GM19025 (cell line): Measurements from ENCODE around the gene SRGAP3.
"Not testable (repeated sequence)": the region's sequence is repeated elsewhere in the genome, so short reads cannot be mapped to it uniquely, and the experiment has no call there.

Experiments
- ATAC-seq: cut with Tn5 transposase; IDR thresholded peaks from one replicate; pipeline ENCODE4 v1.9.1; 2021; ENCODE audit warnings: mild to moderate bottlenecking, low read depth, moderate library complexity; ENCODE audit not compliant: unreplicated experiment

The SRGAP3 gene

DNA sequence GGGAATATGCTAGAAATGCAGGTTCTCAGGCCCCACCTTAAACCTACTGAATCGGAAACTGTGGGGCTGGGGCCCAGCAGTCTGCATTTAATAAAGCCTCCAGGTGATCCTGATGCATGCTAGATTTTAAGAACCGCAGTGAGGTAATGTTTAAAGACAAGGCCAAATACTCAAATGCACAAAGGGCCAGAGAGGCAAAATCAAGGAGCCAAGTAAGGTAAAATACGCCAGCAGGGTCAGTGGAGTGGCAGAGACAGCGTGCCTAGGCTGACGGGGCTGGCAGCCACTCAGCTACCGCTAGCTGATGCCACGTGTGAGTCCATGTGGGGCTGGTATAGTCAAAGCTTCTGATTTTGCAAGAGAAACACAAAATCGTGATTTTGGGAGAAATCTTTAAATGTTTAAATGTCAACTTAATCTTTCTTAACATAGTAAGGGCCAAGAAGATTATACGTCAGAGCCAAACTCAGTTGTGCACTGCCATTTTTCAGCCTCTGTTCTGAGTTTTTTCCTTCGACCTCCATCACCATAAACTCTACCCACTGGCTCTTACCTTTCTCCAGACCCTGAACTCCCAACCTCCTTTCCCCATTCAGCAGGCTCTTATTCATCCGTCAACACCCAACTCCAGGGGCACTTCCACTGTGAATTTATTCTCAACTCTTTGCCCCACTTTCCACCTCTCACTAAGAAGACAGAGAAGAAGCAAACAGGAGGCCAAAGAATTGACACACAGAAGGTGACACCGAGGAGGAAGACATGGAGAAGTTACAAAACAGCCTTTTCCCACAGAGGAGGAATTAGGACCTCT is 149.5 kb downstream of the SRGAP3 start:
- no peak for ATAC-seq

DNA sequence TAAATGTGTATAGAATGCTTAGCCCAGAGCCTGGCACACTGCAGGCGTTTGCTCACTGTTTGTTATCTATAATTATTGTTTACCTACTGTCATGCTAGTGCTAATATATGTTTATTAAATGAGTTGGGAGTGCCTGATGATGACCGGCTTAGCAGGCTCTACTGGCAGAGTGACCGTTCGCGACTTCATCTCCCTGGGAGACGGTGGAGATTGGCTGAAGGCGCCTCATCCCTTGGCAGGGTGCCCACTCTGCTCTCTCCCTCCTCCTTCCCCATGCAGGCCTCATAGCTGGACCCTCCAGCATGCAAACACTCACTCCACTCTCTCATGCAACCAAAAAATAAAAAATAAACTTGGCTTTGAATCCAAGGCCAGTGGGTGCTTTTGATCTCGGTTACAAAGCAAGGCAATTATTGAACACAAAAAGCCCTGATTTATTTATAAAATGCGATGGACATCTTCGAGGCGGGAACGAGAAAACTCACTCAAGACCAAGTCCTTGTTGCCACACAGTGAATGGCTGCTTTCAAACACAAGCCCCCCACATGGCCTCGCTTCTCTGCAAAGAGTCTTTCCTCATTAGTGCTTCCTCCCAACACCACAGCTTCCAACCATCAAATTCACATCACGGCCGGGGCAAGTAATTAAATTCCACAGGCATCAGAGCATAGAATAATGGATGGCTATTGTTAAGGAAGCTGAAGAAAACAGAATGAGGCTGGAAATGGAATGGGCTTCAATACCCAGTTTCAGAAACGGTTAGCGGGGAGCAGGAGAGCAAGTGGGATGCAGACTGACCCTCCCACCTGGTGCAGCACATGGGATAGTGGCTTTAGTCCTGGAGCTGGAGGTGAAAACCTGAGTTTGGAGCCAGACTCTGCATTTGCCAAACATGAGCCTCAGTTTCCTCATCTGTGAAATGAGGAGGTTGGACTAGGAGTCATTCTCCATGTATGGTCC is 150.4 kb downstream of the SRGAP3 start:
- no peak for ATAC-seq

DNA sequence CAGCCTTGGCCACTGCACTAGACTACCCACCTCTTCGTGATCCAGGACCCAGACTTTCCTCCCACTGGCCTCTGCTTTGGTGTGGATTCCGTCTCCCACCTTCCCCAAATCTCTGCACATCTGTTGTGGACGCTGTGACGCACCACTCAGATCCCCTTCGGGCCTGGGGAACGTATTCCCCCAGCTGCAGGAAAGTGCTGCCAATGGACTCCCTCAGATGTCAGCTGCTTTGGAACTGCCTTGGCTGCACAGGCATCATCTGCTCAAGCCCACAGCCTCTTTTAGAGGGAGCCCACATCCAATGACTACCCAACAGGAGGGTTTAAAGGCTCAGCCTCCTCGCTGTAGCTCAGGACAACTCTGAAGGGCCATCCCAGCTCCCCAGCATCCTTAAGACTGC is 152.0 kb downstream of the SRGAP3 start:
- ATAC-seq: no peak

DNA sequence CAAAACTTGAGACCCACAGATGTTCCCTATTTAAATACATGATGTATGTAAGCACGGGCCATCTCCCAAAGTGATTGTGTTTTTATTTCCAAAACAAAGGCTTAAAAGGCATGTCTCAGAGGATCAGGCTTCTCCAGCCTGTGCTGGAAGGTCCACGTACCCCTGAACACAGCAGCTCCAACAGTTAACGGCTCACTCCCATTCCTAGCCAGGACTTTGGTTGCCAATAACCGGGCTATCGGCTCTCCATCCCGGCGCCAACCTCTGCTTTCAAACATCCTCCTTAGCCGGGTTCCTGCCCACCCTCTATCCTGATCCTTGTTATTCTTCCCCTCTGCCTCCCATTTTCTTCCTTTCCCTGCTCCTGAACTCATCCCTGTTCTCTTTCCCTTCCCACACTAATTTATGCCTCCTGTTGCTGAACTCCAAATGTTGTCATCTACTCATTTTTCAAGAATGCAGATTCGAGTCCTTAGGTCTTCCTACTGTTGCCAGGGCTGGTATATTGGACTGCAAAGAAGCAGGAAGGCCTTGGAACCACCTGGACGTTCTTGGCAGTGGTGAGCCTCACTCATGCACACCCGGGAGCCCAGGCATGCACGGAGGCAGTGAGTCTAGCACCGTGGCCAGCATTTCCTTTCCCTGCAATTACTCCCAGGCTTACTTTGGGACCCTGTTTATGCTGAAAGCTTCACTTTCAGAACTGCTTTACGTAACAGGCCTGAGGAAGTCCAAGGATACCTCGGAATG is 157.8 kb downstream of the SRGAP3 start:
- ATAC-seq: no peak

DNA sequence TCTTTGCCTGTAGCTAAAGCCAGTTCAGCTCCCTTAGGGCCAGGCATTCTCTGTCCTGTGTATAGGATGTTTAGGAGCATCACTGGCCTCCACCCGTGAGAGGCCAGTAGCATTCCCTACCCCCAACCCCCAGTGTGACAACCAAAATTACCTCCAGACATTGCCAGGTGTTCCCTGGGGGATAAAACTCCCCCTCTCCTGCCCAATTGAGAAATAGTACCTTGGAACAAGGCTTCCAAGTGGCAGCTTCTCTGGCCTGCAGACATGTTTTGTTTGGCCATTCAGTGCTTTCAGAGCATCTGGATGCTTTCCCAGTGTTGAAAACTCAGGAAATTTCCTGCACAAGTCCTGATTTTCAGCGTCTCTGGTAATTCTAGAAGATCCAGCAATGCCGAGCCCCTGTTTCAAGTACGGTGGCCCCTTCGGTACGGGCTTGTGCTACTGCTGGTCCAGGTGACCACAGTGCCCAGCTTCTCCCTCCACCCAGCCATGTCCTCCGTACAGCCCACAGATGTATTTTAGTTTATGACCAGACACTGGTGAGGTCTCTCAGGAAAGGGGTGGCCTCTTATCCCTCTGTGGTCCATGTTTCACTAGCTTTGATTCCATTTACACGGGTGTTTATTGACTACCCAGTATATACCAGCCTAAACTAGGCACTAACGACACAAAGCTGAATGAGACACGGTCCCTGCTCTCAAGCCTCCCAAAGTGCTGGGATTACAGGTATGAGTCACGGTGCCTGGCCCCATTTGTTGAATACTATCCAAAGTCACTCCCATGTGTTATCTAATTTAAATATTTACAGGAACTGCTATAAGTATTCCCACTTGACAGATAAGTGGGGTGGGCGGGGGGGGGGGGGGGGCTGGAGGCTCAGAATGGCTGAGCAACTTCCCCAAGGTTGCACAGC is 160.7 kb downstream of the SRGAP3 start:
- ATAC-seq: no peak

DNA sequence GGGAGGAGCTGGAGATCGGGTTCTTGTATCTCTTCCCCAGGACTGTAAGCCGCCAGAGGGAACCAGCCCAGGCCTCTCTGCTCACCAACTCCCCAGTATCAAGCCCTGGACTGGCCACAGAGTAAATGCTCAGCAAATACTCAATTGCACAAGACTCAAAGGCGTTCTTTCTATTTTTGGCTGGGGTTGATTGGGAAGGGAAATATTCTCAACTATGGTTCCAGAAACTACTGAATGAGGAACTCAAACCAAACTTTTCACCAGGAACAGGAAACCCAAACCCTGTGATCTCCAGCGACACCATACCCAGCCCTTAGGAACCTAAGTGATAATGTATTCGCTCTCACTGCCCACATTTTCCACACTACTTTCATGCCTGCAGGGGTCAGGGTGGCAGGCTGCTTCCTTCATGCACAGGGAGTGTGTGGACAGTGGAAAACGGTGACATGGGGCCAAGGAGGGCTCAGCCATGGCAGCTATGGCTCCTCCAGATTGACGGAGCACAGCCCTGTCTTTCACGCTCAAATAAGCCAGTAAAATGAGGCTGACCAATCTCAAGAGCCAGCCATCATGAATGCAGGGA is 161.5 kb downstream of the SRGAP3 start:
- ATAC-seq: no peak

DNA sequence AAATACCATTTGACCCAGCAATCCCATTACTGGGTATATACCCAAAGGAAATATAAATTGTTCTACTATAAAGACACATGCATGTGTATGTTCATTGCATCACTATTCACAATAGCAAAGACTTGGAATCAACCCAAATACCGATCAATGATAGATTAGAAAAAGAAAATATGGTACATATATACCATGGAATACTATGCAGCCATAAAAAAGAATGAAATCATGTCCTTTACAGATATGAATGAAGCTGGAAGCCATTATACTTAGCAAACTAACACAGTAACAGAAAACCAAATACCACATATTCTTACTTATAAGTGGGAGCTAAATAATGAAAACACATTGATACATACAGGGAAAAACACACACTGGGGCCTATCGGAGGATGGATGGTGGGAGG is 164.0 kb downstream of the SRGAP3 start:
- ATAC-seq: not testable (repeated sequence)

DNA sequence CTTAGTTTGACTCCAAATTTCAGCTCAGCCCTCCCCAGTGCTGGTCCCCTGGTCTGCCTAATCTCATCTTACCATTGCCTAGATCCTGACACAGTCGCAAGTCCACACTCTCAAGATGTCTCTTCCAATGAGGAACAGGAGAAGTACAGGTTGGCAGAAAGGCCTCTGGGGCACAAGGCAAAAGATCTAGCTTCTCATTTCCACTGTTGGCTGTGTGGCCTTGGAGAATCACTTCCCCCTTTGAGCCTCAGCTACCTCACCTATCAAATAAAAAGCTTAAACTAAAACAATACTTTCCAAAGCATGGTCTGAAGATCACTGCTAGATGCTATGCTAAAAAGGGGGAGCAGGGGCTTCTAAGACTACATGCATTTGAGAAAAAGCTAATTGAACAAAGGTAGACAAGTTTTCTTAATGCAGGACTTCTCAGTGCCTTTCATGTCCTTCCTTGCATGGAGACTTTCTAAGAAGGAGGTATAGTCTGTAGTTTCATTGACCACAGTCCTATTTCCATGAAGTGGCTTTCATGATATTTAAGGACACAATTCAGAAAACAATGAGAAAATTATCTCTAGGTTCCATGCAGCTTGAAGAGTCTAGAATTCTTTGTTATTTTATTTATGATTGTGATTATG is 168.1 kb downstream of the SRGAP3 start:
- no peak for ATAC-seq

DNA sequence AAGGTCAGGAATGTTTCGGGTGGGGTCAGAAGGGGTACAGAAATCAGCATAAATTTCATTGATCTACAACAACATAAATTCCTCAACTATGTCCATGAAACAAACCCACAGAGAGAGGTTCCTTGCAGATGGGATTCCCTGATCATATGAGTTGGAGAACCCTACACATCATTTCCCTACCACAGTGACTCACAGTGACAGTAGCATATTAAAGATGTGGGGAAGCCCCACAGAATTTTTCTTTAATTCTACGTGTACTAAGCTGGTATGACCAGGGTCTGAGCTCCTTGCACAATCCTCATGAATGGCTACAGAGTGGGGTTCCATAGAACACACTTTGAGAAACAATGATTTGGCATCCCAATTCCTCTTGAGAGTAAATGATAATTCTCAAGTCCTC is 169.3 kb downstream of the SRGAP3 start:
- no peak for ATAC-seq

DNA sequence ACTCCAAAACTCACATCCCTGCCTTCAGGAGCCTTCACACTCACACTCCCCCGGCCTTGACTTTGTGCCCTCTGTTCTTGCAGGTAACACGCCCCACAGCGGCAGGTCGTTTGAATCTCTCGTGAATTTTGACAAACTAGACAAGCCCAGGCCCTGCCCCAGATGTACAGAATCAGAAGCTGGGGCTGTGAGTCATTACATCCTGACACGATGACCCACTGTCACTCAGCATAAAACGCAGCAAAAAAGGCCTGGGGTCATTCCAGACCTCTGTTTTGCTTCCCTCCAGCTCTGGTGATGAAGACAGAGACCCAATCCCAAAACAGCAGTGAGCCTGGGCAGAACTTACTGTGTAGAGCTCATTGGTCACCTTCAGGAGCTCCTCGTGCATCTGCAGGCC is 169.8 kb downstream of the SRGAP3 start:
- ATAC-seq: no peak

DNA sequence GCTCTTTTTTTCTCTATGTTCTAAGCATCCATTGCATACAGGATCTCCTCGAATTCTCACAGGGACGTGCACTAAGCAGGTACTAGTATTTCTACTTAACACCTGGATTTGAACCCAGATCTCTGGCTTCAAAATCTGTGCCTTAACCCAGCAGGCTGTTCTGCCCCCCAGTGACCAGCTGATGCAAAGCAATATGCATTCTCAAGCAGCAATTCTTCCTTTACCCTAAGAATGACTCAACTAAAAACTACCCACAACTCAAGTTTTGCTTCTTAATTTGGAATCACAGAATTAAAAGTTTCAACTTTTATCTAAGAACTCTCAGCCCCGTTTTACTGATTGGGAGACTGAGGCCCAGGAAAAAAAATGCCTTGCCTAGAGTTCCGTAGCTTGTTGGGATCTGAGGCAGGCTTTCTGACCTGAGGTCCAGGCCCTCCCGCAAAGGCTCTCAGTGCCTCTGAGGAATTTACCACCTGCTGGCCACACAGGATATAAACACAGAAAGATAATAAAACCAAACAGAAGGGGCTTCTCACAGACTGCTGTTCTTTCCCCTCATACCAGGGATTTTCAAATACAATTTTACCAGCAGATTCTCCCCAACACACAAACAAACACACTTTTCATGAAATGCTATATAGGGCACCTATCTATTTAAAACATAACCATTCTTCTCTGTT is 170.7 kb downstream of the SRGAP3 start:
- ATAC-seq: no peak

DNA sequence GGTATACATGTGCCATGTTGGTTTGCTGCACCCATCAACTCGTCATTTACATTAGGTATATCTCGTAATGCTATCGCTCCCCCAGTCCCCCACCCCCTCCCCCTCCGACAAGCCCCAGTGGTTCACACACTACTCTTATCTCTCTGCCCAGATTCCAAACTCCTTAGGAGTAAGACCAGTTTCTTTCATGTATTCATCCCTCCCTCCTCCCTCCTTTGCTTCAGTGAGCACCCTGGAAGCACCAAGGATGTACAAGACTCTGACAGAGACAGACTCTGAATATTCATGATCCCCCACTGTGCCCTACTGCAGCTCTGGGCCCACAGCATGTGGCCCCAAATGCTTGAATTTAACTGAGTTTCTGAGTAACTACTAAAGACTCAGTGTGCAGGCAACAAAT is 172.4 kb downstream of the SRGAP3 start:
- no peak for ATAC-seq

DNA sequence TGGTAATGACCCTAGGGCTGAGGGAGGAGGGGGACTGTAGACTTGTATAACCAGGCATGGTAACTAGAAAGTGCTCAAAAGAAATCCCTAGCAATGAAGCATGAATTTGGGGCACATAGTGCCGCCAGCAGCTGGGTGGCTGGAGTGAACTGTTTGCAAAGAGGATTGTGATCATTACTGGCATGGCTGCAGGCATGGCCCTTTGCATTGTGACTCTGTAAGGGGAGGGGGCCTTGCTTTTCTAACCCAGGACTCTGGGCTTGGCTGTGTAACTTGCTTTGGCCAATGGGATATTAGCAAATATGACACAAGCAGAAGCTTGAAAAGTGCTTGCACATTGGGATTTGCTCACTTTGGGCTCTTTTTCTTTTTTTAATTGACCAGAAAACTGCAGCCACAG is 173.7 kb downstream of the SRGAP3 start:
- ATAC-seq: no peak

DNA sequence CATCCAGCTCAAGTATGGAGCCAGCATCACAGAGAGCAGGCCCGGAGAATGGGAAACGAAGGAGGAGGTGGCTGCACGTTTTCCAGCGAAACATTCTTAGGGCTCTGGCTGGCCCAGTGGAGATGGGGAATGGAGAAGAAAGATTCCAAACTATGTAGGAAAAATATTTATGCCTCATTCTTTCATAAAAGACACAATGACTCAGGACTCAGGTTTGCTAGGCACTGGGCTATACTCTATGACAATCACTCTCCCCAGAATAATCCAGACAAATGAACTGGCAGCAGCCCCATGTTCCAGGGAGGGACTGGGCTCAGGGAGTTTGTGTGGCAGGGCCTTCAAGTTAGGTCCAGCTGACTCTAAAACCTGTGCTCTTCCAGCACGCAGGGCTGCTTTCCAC is 175.4 kb downstream of the SRGAP3 start:
- ATAC-seq: no peak

DNA sequence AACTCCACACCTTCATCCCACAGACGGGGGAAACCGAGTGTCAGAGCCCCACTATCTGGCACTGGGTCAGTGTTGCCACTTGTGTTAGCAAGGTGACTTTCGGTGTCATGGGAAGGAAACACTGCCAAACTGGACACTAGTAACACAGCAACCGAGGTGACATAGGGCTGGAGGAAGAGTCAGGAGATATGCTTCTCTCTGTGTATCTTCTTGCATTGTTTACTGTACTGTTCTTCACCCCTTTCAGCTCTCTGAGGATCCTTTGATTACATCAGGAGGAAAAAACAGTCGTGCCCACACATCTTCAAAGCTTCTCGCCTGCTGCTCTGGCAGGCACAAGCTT is 176.8 kb downstream of the SRGAP3 start:
- no peak for ATAC-seq

DNA sequence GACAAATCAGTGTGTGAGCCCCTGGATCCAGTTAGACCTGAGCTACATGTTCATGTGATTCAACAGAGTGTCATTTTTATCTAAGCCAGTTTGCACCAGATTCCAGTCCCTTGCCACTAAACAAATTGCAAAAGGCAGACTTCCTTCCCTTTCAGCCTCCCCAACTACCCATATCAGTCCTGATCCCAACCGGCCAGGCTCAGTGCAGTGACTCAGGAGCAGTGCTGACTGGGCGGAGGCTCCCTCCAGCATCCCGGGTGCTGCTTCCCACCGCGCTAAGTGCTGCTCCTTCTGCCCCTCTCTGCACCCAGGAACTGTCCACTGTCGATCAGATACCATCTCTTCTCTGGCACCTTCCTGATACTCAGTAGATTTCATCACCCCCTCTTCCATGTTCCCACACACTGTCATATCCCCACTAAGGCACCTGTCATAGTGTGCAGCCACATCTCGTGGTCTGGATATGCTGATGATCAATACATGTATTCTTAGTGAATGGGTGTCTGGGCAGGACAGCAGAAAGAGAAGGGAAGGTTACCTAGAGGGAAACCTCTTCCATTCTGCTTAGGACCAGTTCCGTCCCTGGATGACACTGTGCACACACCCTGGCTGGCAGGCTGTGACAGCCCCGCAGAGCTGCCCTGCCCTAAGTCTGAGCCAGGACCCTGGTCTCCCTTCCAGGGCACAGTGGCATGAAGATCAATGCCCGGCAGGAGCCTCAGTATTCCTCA is 177.3 kb downstream of the SRGAP3 start:
- no peak for ATAC-seq

DNA sequence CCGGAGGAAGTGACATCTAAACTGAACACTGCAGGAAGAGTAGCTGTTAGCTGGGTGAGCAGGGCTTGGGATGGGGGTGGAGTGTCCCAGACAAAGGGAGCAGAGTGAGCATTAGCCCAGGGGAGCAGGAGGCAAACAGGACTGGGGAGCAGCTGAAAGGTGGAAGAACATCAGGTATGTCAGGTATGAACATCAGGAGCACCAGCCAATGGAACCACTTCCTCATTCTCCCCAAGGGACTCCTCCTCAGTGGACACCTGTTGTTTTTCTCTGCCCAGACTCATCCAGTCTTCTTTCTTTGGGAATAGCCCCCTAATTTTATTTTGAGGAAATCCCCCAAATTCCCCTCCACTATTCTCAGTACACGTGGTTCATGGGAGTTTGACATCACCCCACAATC is 178.5 kb downstream of the SRGAP3 start:
- no peak for ATAC-seq

DNA sequence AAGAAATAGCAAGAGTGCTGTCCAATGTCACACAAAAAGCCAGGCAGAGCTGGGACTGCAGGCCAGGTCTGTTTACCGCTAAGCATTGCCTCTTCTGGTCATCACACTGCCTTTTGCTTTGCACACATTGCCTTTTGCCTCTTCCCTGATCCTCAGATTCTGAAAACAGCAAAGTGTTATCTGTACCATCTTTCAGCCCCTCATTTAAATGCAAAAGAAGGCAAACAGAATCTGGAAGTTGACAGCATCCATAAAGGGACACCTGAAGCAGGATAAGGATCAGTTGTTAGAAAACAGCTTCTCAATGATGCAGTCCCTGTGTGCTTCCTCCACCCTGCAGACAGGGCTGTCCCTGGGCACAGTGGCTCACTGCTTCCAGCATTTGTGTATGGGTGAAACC is 179.5 kb downstream of the SRGAP3 start:
- no peak for ATAC-seq
